GM18505 (cell line): ENCODE data around the gene FAM118B.
A peak's percentile ranks its signal among the peaks of the same experiment; 100 is the strongest.
"Not testable (repeated sequence)": the region's sequence is repeated elsewhere in the genome, so short reads cannot be mapped to it uniquely, and the experiment has no call there.

Experiments
- ATAC-seq: cut with Tn5 transposase; IDR thresholded peaks from one replicate; pipeline ENCODE4 v1.9.1; 2021; ENCODE audit not compliant: unreplicated experiment
- POLR2A ChIP-seq: IDR thresholded peaks from 4 replicates; pipeline ENCODE4 v1.6.1; 2011; ENCODE audit warnings: borderline replicate concordance; ENCODE audit not compliant: insufficient read depth, insufficient read length; ENCODE audit errors: extremely low read depth

Gene FAM118B

GRCh38 chr11:126284829-126285228, 73.2 kb downstream of the FAM118B start:
- peak; percentile 53 for ATAC-seq
- TF ChIP-seq POLR2A: no peak

- no peak for ATAC-seq
- TF ChIP-seq POLR2A: no peak
Observed at GRCh38 chr11:126288237-126288636, 76.7 kb downstream of the FAM118B start.

- no peak for ATAC-seq
- no peak for TF ChIP-seq POLR2A
Observed at GRCh38 chr11:126290887-126291286, 79.3 kb downstream of the FAM118B start.

GRCh38 chr11:126293726-126294125, 82.1 kb downstream of the FAM118B start:
- no peak for TF ChIP-seq POLR2A
- no peak for ATAC-seq

- ATAC-seq: no peak
- no peak for TF ChIP-seq POLR2A
Observed at GRCh38 chr11:126297004-126297403, 85.4 kb downstream of the FAM118B start.

DNA sequence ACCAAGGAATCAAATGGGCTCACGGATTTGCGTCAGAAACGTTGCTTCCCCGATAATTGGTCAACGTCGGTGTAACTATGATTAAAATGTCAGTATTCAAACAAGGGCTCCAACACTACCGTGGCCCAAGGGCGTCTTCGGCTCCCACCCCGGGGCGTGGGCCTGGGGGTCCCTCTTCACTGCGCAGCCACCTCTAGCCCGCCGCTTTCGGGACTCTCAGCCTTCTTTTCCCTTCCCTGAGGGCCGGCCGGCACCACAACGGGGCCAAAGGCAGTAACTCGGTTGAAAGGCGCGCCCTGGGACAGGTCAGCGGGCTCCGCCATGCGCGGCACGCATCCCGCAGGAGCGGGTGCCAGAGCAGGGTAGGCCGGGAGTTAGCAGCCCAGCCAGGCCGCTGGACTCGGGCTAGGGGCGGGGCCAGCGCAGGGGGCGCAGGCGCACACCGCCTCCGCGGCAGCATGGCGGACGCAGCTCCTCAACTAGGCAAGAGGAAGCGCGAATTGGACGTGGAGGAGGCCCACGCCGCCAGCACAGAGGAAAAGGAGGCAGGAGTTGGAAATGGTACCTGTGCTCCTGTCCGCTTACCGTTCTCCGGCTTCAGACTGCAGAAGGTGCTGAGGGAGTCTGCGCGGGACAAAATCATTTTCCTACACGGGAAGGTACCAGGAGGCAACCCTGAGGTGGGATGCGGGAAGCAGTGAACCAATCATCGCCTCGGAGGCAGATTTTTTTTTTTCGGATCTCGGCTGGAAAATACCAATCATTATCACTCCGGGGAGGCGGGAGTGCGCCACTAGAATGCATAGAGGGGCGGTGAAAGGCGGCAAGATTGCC, 92.3 kb downstream of the FAM118B start, which contains the start of gene DCPS:
DCPS (plus strand) TSS at position 438 of the 834 bp plus-strand sequence; CDS start at position 459, 21 bp downstream.
- peak; percentile 98 for TF ChIP-seq POLR2A
- peak; percentile 93 for ATAC-seq

GRCh38 chr11:126304457-126305075, 93.0 kb downstream of the FAM118B start:
- ATAC-seq: no peak
- TF ChIP-seq POLR2A: no peak

GRCh38 chr11:126305699-126306098, 94.1 kb downstream of the FAM118B start:
- ATAC-seq: peak; percentile 43
- TF ChIP-seq POLR2A: no peak

DNA sequence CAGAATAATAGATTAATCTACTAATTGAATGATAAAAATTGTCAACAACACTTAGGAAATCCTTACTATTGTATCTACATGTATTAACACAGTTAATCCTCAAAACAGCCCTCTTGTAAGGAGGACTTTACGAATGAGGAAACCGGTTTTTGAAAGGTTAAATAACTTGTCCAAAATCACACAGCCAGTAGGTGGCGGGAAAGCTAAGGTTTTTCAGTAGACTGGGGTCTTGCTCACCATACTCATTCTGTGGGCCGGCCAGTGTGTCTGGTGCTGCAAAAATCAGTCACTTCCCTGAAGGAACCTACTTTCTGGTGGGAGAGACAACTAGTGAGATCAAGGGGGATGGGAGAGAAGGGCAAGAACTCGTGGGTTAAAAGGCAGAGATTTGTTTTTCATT, 96.1 kb downstream of the FAM118B start:
- no peak for TF ChIP-seq POLR2A
- ATAC-seq: no peak

DNA sequence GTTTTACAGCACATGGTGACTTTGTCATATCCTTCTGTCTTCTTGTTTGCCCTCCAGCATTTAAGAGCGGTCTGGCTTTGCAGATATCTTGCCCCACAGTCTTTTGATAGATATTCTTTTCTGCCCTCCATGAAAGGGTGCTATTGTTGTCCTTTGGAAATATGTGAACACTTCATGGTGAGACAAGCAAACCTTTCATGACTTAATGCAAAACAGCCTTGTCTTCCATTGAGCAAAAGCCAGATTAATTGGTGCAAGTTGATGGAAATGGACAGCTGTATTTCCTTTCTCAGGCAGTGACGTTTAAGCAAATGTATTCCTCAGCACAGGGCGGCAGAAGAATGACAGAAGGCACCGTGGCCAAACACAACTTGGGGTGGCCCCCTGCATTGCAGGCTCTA, 96.7 kb downstream of the FAM118B start:
- no peak for ATAC-seq
- no peak for TF ChIP-seq POLR2A

GRCh38 chr11:126308771-126309170, 97.2 kb downstream of the FAM118B start:
- not testable (repeated sequence) for ATAC-seq

- no peak for TF ChIP-seq POLR2A
Observed at GRCh38 chr11:126310200-126310991, 98.8 kb downstream of the FAM118B start.

DNA sequence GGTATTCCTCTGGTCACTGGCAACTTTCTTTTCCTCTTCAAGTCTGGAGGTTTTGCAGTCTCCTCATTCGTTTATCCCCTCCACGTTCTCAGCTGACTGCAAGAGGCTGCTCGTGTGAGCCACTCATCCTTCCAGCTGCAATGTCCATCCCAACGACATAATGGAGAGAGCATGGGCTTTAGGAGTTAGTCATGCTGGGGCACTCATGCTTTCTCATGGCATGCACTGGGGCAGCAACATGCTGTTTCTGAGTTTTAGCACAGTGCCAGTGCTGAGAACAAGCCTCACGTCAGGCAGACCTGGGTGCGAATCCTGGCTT, 99.4 kb downstream of the FAM118B start:
- TF ChIP-seq POLR2A: no peak
- ATAC-seq: no peak

More at GRCh38 chr11:126310200-126310991, 98.8 kb downstream of the FAM118B start:
- ATAC-seq: no peak
